ENCODE measurements around the gene SOX18. TPM values are rescaled to one million over a fixed set of nuclear protein-coding genes. Genes with fewer than 3 reads are reported as not detected.

The SOX18 gene
- total RNA-seq, 2 experiments from 2014 or later: not detected

- ChIA-PET POLR2A (no interaction called here), CTCF (interaction anchor here (1.0 kb wide), 1 partner anchor 29 kb away, joined by 4 read pairs; no protein-coding TSS in a partner anchor)
- DNase-seq: no peak
- Mint-ChIP-seq H3K27me3 (no peaks in the 10 kb centered on the region), H3K4me1 (ENCODE audit: low read depth) (peaks cover 9% of the 10 kb centered on the region), H3K9me3 (no peaks in the 10 kb centered on the region), H3K36me3 (peaks cover 3% of the 10 kb centered on the region), H3K27ac (no peak overlapping the region), H3K4me3 (no peak overlapping the region)
- intact Hi-C loops (cut with micrococcal nuclease): no loop called here
Observed at GRCh38 chr20:64072498-64073063, 23.1 kb upstream of the SOX18 start.

DNA sequence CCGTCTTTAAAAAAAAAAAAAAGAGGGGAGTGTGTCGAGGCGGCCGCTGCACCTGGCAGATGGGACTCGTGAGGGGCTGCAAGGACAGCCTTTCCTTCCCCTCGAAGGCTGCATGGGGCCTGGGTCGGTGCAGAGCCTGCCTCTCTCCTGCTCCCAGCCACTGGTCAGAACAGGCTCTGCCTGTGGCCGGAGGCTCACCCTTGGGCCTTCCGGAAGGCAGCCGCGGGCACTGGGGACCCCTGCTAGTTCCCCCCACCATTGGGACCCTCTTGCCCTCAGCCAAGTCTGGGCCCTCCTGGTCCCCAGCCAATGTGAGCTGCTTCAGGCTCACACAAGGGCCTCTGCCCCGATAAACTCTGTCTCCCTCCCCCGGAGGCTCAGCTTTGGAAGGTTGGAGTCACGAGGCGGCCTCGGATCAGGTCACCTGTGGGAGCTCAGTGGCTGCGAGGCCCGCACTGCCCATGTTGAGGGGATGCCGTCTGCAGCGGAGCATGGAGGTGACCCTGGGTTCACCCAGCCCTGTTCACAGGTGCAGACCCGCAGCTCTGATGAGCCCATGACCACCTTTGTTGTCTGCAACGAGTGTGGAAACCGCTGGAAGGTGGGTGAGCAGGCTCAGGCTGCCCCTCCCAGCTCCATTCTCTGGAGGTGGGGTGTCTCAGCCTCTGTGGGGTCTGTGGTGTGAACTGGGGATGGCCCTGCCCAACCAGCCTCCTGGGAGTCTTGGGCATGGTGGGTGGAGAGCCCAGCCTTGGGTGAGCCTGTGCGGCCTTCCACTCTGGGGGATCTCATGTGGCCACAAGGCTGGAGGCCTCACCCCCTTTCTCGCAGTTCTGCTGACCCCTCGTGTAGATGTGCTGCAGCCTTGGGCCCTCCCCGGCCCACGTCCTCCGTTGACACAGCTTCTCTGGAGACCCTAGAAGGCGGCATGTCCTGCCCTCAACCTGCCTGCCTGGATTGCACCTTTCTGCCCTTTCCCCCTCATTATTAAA is 22.2 kb upstream of the SOX18 start:
- ChIA-PET POLR2A (no interaction called here), CTCF (interaction anchor here (1.0 kb wide), 1 partner anchor 30 kb away, joined by 4 read pairs; no protein-coding TSS in a partner anchor)
- DNase-seq: no peak
- Mint-ChIP-seq H3K27me3 (no peaks in the 10 kb centered on the region), H3K4me3 (no peak overlapping the region), H3K9me3 (no peaks in the 10 kb centered on the region), H3K4me1 (ENCODE audit: low read depth) (peaks cover 14% of the 10 kb centered on the region), H3K27ac (no peak overlapping the region), H3K36me3 (peaks cover 3% of the 10 kb centered on the region)
- intact Hi-C loops (cut with micrococcal nuclease): no loop called here

- Mint-ChIP-seq H3K4me3 (no peak overlapping the region), H3K4me1 (ENCODE audit: low read depth) (peaks cover 26% of the 10 kb centered on the region), H3K27me3 (no peaks in the 10 kb centered on the region), H3K9me3 (no peaks in the 10 kb centered on the region), H3K36me3 (peaks cover under 1% of the 10 kb centered on the region), H3K27ac (no peak overlapping the region)
- CTCF ChIA-PET: interaction anchor here (0.8 to 1.3 kb wide), 5 partner anchors 8 to 51 kb away, joined by 3 to 8 read pairs (median 4); partner anchors contain the start of gene RGS19
- DNase-seq: no peak
- POLR2A ChIA-PET: interaction anchor here (0.6 to 0.8 kb wide), 2 partner anchors 9 to 940 kb away, joined by 3 read pairs; partner anchors contain the start of genes OPRL1 and RGS19
- intact Hi-C loops (cut with micrococcal nuclease): no loop called here
Observed at GRCh38 chr20:64070244-64070993, 21.0 kb upstream of the SOX18 start.

GRCh38 chr20:64069614-64070243 is 20.3 kb upstream of the SOX18 start:
- ChIA-PET POLR2A (interaction anchor here (0.6 to 0.8 kb wide), 2 partner anchors 10 to 939 kb away, joined by 3 read pairs; partner anchors contain the start of genes OPRL1 and RGS19), CTCF (interaction anchor here (0.8 to 1.3 kb wide), 5 partner anchors 9 to 52 kb away, joined by 3 to 8 read pairs (median 4); partner anchors contain the start of gene RGS19)
- H3K4me1 Mint-ChIP-seq (ENCODE audit: low read depth): peaks cover 30% of the 10 kb centered on the region
- no peaks in the 10 kb centered on the region for H3K27me3 Mint-ChIP-seq
- intact Hi-C loops (cut with micrococcal nuclease): loop anchor here (10.0 kb wide), 3 partner anchors 55 to 535 kb away; partner anchors contain the start of genes DNAJC5 and PTK6
- DNase-seq: peak; percentile 44
- no peaks in the 10 kb centered on the region for H3K9me3 Mint-ChIP-seq
- no peak overlapping the region for H3K27ac Mint-ChIP-seq
- no peak overlapping the region for H3K4me3 Mint-ChIP-seq
- no peaks in the 10 kb centered on the region for H3K36me3 Mint-ChIP-seq

GRCh38 chr20:64069209-64069613 is 19.8 kb upstream of the SOX18 start:
- POLR2A ChIA-PET: no interaction called here
- no peaks in the 10 kb centered on the region for H3K9me3 Mint-ChIP-seq
- CTCF ChIA-PET: interaction anchor here (1.0 to 1.3 kb wide), 5 partner anchors 10 to 52 kb away, joined by 3 to 8 read pairs (median 4); partner anchors contain the start of gene RGS19

DNA sequence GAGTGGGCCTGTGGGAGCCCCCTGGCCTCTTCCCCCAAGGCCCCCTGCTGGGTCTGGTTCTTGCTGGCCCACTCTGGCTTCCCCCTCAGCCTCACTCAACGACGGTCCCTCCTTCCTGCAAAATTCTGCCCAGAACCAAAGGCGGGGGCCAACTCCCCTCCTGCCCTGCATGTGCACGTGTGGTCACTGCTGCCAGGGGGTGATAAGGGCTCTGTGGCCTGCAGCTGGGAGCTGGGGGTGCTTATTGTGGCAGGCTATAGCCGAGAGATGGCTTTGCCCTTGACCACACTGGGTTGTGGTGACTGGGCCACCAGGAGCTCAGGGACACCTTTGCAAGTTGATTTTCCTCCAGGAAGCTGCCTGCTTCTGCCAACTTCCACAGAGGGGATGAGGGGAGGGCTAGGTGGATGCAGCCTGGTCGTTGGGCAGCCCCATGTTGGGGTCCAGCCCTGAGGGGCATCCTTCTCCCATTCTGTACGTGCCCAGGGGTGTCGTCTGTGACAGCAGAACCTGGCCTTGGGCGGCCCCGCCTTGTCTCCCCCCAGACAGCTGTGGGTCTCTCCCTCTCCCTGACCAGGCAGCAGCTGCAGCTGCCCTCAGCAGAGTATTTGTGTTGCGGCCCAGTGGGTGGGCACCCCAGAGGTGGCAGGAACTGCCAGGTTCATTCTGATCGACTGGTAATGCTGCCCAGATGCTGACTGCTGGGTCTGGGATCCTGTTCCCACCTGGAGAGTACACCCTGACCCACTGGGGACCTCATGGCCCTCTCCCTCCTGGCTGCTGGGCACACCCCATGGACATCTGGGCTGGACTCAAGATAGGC is 19.2 kb upstream of the SOX18 start:
- POLR2A ChIA-PET: no interaction called here
- intact Hi-C loops (cut with micrococcal nuclease): loop anchor here (10.0 kb wide), 3 partner anchors 56 to 534 kb away; partner anchors contain the start of genes DNAJC5 and PTK6
- Mint-ChIP-seq H3K4me1 (ENCODE audit: low read depth) (peaks cover 42% of the 10 kb centered on the region), H3K27me3 (no peaks in the 10 kb centered on the region), H3K4me3 (no peak overlapping the region), H3K27ac (no peak overlapping the region), H3K9me3 (no peaks in the 10 kb centered on the region), H3K36me3 (no peaks in the 10 kb centered on the region)
- CTCF ChIA-PET: interaction anchor here (1.0 kb wide), 1 partner anchor 28 kb away, joined by 3 read pairs; no protein-coding TSS in a partner anchor
- no peak for DNase-seq

More at GRCh38 chr20:64069209-64069613, 19.8 kb upstream of the SOX18 start:
- no peak overlapping the region for H3K4me3 Mint-ChIP-seq
- H3K4me1 Mint-ChIP-seq (ENCODE audit: low read depth): peaks cover 36% of the 10 kb centered on the region
- H3K27ac Mint-ChIP-seq: no peak overlapping the region
- no peaks in the 10 kb centered on the region for H3K27me3 Mint-ChIP-seq
- H3K36me3 Mint-ChIP-seq: no peaks in the 10 kb centered on the region
- intact Hi-C loops (cut with micrococcal nuclease): loop anchor here (10.0 kb wide), 3 partner anchors 56 to 534 kb away; partner anchors contain the start of genes DNAJC5 and PTK6
- DNase-seq: no peak

- Mint-ChIP-seq H3K27me3 (no peaks in the 10 kb centered on the region), H3K4me1 (ENCODE audit: low read depth) (peaks cover 42% of the 10 kb centered on the region), H3K27ac (no peak overlapping the region), H3K4me3 (no peak overlapping the region), H3K9me3 (no peaks in the 10 kb centered on the region), H3K36me3 (no peaks in the 10 kb centered on the region)
- intact Hi-C loops (cut with micrococcal nuclease): loop anchor here (10.0 kb wide), 3 partner anchors 57 to 533 kb away; partner anchors contain the start of genes DNAJC5 and PTK6
- ChIA-PET POLR2A (no interaction called here), CTCF (no interaction called here)
- DNase-seq: no peak
Observed at GRCh38 chr20:64067733-64068307, 18.4 kb upstream of the SOX18 start.

DNA sequence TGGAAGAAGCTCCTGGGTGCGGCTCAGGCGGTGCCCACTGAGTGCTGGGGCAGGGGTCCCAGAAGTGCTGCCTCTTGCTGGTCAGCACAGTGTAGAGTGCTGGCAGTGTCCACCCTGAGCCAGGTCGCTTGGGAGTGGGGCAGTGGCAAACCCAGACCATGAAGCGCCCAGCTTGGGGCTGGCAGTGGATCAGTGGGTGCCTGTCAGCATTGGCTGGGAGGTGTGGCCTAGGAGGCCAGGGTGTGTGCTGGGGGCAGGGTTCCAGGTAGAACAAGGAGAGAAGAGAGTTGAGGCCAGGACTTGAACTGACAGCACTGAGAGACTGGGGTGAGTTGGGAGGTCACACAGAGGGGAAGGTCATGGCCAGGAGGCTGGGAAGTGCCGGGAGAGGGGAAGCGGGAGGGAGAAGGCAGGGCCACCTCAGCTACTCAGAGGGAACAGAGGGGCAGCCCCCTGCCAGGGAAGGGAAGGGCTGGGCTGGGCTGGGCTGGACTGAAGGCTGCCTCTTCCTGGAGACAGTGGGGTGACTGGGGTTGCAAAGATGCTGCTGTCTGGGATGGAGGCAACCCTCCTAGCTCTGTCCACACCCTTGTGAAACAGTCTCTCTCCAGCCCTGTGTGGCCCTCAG is 17.7 kb upstream of the SOX18 start:
- no peaks in the 10 kb centered on the region for H3K27me3 Mint-ChIP-seq
- intact Hi-C loops (cut with micrococcal nuclease): loop anchor here (10.0 kb wide), 3 partner anchors 58 to 532 kb away; partner anchors contain the start of genes DNAJC5 and PTK6
- DNase-seq: no peak
- ChIA-PET CTCF (interaction anchor here (2.0 kb wide), 1 partner anchor 28 kb away, joined by 12 read pairs; no protein-coding TSS in a partner anchor), POLR2A (no interaction called here)
- H3K4me3 Mint-ChIP-seq: no peak overlapping the region
- peaks cover 42% of the 10 kb centered on the region for H3K4me1 Mint-ChIP-seq (ENCODE audit: low read depth)
- H3K36me3 Mint-ChIP-seq: no peaks in the 10 kb centered on the region
- no peaks in the 10 kb centered on the region for H3K9me3 Mint-ChIP-seq
- H3K27ac Mint-ChIP-seq: peak overlapping the region; percentile 57

GRCh38 chr20:64065974-64066343 is 16.5 kb upstream of the SOX18 start:
- intact Hi-C loops (cut with micrococcal nuclease): loop anchor here (1.0 to 10.0 kb wide), 4 partner anchors 11 to 531 kb away; partner anchors contain the start of genes DNAJC5 and PTK6
- ChIA-PET POLR2A (interaction anchor here (1.2 to 1.6 kb wide), 2 partner anchors 10 to 12 kb away, joined by 4 to 5 read pairs; no protein-coding TSS in a partner anchor), CTCF (interaction anchor here (0.7 to 2.0 kb wide), 6 partner anchors 9 to 220 kb away, joined by 3 to 12 read pairs (median 4); no protein-coding TSS in a partner anchor)
- peak overlapping the region; percentile 7 for H3K4me3 Mint-ChIP-seq
- peak; percentile 90 for DNase-seq
- peaks cover 42% of the 10 kb centered on the region for H3K4me1 Mint-ChIP-seq (ENCODE audit: low read depth)
- H3K9me3 Mint-ChIP-seq: no peaks in the 10 kb centered on the region
- no peaks in the 10 kb centered on the region for H3K27me3 Mint-ChIP-seq
- H3K36me3 Mint-ChIP-seq: no peaks in the 10 kb centered on the region
- peak overlapping the region; percentile 83 for H3K27ac Mint-ChIP-seq

Measured in activated CD4-positive, alpha-beta memory T cell treated with anti-CD3 and anti-CD28 coated beads for 36 hours (primary cell).